BE2C (cell line): Measurements from ENCODE around the gene AMACR. TPM values are rescaled to one million over a fixed set of nuclear protein-coding genes. Genes with fewer than 3 reads are reported as not detected.

ENCODE experiments used
- DNase-seq: peaks from one replicate; pipeline ENCODE4 v3.0.0-alpha.2; 2020
- H3K27me3 ChIP-seq: fragments of 250-450 bp; sonication (Bioruptor Pico); 2 replicates; pipeline ENCODE4 v1.5.1; 2020; ENCODE audit warnings: mild to moderate bottlenecking
- H3K36me3 ChIP-seq: fragments of 250-450 bp; sonication (Bioruptor Pico); 2 replicates; pipeline ENCODE4 v1.5.1; 2020; ENCODE audit warnings: mild to moderate bottlenecking
- H3K4me1 ChIP-seq: fragments of 250-450 bp; sonication (Bioruptor Pico); 2 replicates; pipeline ENCODE4 v1.5.1; 2020
- H3K4me3 ChIP-seq: 2 replicates; pipeline ENCODE4 v1.5.1; 2011; ENCODE audit warnings: low read depth, low read length
- H3K9me3 ChIP-seq: fragments of 250-450 bp; sonication (Bioruptor Pico); 2 replicates; pipeline ENCODE4 v1.5.1; 2020
- CTCF ChIP-seq: IDR thresholded peaks from 2 replicates; pipeline ENCODE4 v1.5.1; 2012; ENCODE audit warnings: mild to moderate bottlenecking, low read depth, low read length
- polyA plus RNA-seq: library from polyadenylated mRNA; unstranded; fragments of >200 nt; gene quantifications from one replicate; pipeline ENCODE4 v1.2.1, GENCODE V29; 2012; ENCODE audit warnings: low read depth, missing spikeins; ENCODE audit not compliant: insufficient read length, insufficient read depth

Gene AMACR
- 9.6 TPM for polyA plus RNA-seq

- Histone ChIP-seq H3K27me3 (no peaks in the 10 kb centered on the region), H3K9me3 (no peaks in the 10 kb centered on the region), H3K36me3 (no peaks in the 10 kb centered on the region), H3K4me3 (peak within 1 kb of the TSS; percentile 93), H3K4me1 (no peaks in the 10 kb centered on the region)
- TF ChIP-seq CTCF = no peak
- peak; percentile 91 for DNase-seq
These were observed at the start of gene AMACR for GRCh38 chr5:34007621-34008600. Gene AMACR, minus strand, starts transcription at chr5:34008050. Its CDS starts 31 bp downstream, at chr5:34008019.

GRCh38 chr5:34057569-34057968 lies 49.7 kb upstream of the AMACR start:
- H3K4me3 ChIP-seq = no peak overlapping the region
- no peak for TF ChIP-seq CTCF
- H3K4me1 ChIP-seq = peaks cover 12% of the 10 kb centered on the region
- H3K27me3 ChIP-seq = no peaks in the 10 kb centered on the region
- no peak for DNase-seq
- H3K36me3 ChIP-seq = no peaks in the 10 kb centered on the region
- no peaks in the 10 kb centered on the region for H3K9me3 ChIP-seq

- Histone ChIP-seq H3K4me1 (peaks cover 12% of the 10 kb centered on the region), H3K27me3 (no peaks in the 10 kb centered on the region), H3K4me3 (no peak overlapping the region), H3K9me3 (no peaks in the 10 kb centered on the region), H3K36me3 (no peaks in the 10 kb centered on the region)
- no peak for TF ChIP-seq CTCF
- DNase-seq = no peak
These were observed 49.3 kb upstream of the AMACR start for GRCh38 chr5:34057118-34057517.

- H3K27me3 ChIP-seq = no peaks in the 10 kb centered on the region; the same call in 1 of the 2 replicates
- DNase-seq = no peak
- no peak for TF ChIP-seq CTCF
- H3K9me3 ChIP-seq = no peaks in the 10 kb centered on the region
- H3K4me1 ChIP-seq = peaks cover 12% of the 10 kb centered on the region
- no peaks in the 10 kb centered on the region for H3K36me3 ChIP-seq
- no peak overlapping the region for H3K4me3 ChIP-seq
These were observed 47.8 kb upstream of the AMACR start for GRCh38 chr5:34055667-34056066.

- Histone ChIP-seq H3K9me3 (no peaks in the 10 kb centered on the region), H3K4me3 (no peak overlapping the region), H3K27me3 (no peaks in the 10 kb centered on the region; the same call in 1 of the 2 replicates), H3K36me3 (no peaks in the 10 kb centered on the region), H3K4me1 (peaks cover 12% of the 10 kb centered on the region)
- no peak for DNase-seq
- no peak for TF ChIP-seq CTCF
These were observed 46.5 kb upstream of the AMACR start for GRCh38 chr5:34054400-34054729.
